HG02973 (cell line): ENCODE measurements around the gene ZNF891.

Source experiments
- ATAC-seq: cut with Tn5 transposase; IDR thresholded peaks from one replicate; pipeline ENCODE4 v1.9.1; 2021; ENCODE audit warnings: moderate library complexity; ENCODE audit not compliant: unreplicated experiment

The ZNF891 gene

GRCh38 chr12:133063556-133063955 is 66.5 kb downstream of the ZNF891 start:
- no peak for ATAC-seq

GRCh38 chr12:133061954-133062353 is 68.1 kb downstream of the ZNF891 start:
- no peak for ATAC-seq

GRCh38 chr12:133058203-133059113 is 71.6 kb downstream of the ZNF891 start:
- ATAC-seq, result no peak

GRCh38 chr12:133057446-133057845 is 72.6 kb downstream of the ZNF891 start:
- ATAC-seq, result no peak
